ENCODE measurements around the gene HEATR3.

HEATR3 gene

DNA sequence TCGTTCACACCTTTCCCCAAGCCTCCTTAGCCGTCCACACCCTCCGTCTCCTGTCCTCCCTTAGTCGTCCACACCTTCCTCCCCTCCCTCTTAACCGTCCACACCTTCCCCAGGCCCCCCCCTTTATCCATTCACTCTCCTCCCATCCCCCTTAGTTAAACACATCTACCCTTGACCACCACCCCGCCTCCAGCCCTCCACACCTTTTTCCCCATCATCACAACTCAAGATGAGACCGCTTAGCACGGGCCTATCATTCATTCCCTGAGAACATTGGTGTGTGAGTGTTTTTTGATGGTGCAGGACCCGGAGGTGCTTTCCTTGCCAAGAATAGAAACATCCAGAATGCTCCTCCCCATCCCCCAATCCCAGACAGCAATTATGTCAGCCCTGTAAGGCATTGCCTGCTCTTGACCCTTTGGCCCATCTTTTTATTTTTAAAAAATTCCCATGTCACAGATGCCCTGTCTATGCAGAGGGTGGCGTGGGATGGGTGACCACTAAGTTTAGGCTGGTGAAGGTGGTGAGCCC lies 88.7 kb downstream of the HEATR3 start:
- Histone ChIP-seq H3K27ac (no peak overlapping the region), H3K4me3 (ENCODE audit: low read depth, low read length) (peak overlapping the region; percentile 86), H3K36me3 (peaks cover 11% of the 10 kb centered on the region; the same call in 1 of the 2 replicates), H3K9me3 (ENCODE audit: severe bottlenecking) (no peaks in the 10 kb centered on the region), H3K27me3 (ENCODE audit: insufficient read depth, low read depth, severe bottlenecking) (no peaks in the 10 kb centered on the region)
- TF ChIP-seq, protein P1, sequence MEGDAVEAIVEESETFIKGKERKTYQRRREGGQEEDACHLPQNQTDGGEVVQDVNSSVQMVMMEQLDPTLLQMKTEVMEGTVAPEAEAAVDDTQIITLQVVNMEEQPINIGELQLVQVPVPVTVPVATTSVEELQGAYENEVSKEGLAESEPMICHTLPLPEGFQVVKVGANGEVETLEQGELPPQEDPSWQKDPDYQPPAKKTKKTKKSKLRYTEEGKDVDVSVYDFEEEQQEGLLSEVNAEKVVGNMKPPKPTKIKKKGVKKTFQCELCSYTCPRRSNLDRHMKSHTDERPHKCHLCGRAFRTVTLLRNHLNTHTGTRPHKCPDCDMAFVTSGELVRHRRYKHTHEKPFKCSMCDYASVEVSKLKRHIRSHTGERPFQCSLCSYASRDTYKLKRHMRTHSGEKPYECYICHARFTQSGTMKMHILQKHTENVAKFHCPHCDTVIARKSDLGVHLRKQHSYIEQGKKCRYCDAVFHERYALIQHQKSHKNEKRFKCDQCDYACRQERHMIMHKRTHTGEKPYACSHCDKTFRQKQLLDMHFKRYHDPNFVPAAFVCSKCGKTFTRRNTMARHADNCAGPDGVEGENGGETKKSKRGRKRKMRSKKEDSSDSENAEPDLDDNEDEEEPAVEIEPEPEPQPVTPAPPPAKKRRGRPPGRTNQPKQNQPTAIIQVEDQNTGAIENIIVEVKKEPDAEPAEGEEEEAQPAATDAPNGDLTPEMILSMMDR (IDR thresholded peaks at IDR 0.05; ENCODE audit: low read depth, low read length): no peak
- DNase-seq: no peak

DNA sequence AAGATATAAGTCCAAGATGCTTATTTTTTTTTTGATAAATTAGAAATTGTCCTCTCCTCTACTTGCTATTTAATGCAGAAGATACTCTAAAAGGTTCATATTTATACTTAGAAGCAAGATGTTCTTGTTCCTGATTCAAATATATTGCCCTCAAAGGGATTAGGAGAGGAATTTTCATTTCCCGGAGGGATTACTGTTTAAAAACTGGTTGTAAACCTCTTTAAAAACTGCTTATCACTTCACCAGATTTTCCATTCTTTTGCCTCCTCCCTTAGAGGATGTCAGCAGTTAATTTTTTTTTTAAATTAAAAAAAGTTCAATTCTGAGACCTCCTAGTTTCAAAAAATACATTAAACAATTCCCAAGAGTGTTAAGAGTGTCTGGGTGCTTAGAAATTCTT lies 90.2 kb downstream of the HEATR3 start:
- Histone ChIP-seq H3K27me3 (ENCODE audit: insufficient read depth, low read depth, severe bottlenecking) (no peaks in the 10 kb centered on the region), H3K4me3 (ENCODE audit: low read depth, low read length) (peak overlapping the region; percentile 86; the same call in 1 of the 2 replicates), H3K36me3 (peaks cover 14% of the 10 kb centered on the region), H3K27ac (peak overlapping the region; percentile 5; the same call in 1 of the 2 replicates), H3K9me3 (ENCODE audit: severe bottlenecking) (no peaks in the 10 kb centered on the region)
- DNase-seq: no peak
- TF ChIP-seq, protein P1 (IDR thresholded peaks at IDR 0.05; ENCODE audit: low read depth, low read length): no peak

All from WERI-Rb-1 (cell line).